Ectodermal cell (in vitro differentiated cells): ENCODE data around the gene WWOX.

ENCODE experiments used
- H3K27ac ChIP-seq: 2 replicates; pipeline ENCODE4 v1.7.0; 2013; ENCODE audit warnings: mild to moderate bottlenecking, low read depth, low read length; ENCODE audit not compliant: insufficient read depth, poor library complexity, severe bottlenecking
- H3K27me3 ChIP-seq: 2 replicates; pipeline ENCODE4 v1.7.0; 2013; ENCODE audit warnings: mild to moderate bottlenecking, low read length; ENCODE audit not compliant: insufficient read depth, control insufficient read depth, poor library complexity, severe bottlenecking
- H3K36me3 ChIP-seq: one replicate; pipeline ENCODE4 v1.7.0; 2013; ENCODE audit warnings: low read length; ENCODE audit not compliant: control insufficient read depth, insufficient read depth
- H3K4me1 ChIP-seq: one replicate; pipeline ENCODE4 v1.7.0; 2013; ENCODE audit warnings: low read length; ENCODE audit not compliant: control insufficient read depth, insufficient read depth
- H3K4me3 ChIP-seq: 2 replicates; pipeline ENCODE4 v1.7.0; 2013; ENCODE audit warnings: low read depth, low read length, control low read depth; ENCODE audit not compliant: insufficient read depth
- H3K9me3 ChIP-seq: 2 replicates; pipeline ENCODE4 v1.7.0; 2013; ENCODE audit warnings: mild to moderate bottlenecking, low read length, moderate library complexity; ENCODE audit not compliant: control insufficient read depth
- WGBS, 2 experiments: methylation state at CpG; one replicate each; pipeline ENCODE4 v1.1.7; 2013; ENCODE audit warnings: missing lambda C conversion rate in 2 of 2; 5-methylcytosine and 5-hydroxymethylcytosine counted together

Gene WWOX

GRCh38 chr16:78377312-78377711 is 277.9 kb downstream of the WWOX start:
- Histone ChIP-seq H3K27me3 (no peaks in the 10 kb centered on the region), H3K36me3 (no peaks in the 10 kb centered on the region)
- WGBS, 2 experiments = 87 to 97% methylated on average over 3 to 4 of the region's 4 CpGs

GRCh38 chr16:78381060-78381459 is 281.6 kb downstream of the WWOX start:
- Histone ChIP-seq H3K4me1 (peaks cover 7% of the 10 kb centered on the region), H3K4me3 (no peak overlapping the region), H3K9me3 (no peaks in the 10 kb centered on the region), H3K36me3 (no peaks in the 10 kb centered on the region), H3K27me3 (no peaks in the 10 kb centered on the region), H3K27ac (no peak overlapping the region)
- 100% methylated on average over 1 of the region's 1 CpG; no CpG with 5 or more reads in 1 of the 2 experiments for WGBS, 2 experiments

More at GRCh38 chr16:78377312-78377711, 277.9 kb downstream of the WWOX start:
- Histone ChIP-seq H3K9me3 (no peaks in the 10 kb centered on the region), H3K4me3 (no peak overlapping the region), H3K4me1 (peaks cover 11% of the 10 kb centered on the region), H3K27ac (no peak overlapping the region)

- Histone ChIP-seq H3K27ac (no peak overlapping the region), H3K36me3 (no peaks in the 10 kb centered on the region), H3K4me1 (no peaks in the 10 kb centered on the region), H3K27me3 (no peaks in the 10 kb centered on the region), H3K9me3 (no peaks in the 10 kb centered on the region), H3K4me3 (no peak overlapping the region)
- WGBS, 2 experiments = 71 to 75% methylated on average over 2 of the region's 2 CpGs
Observed at GRCh38 chr16:78383118-78383517, 283.7 kb downstream of the WWOX start.

- no peak overlapping the region for H3K27ac ChIP-seq
- WGBS, 2 experiments = 87 to 88% methylated on average over 5 to 7 of the region's 7 CpGs
- no peaks in the 10 kb centered on the region for H3K4me1 ChIP-seq
- no peaks in the 10 kb centered on the region for H3K9me3 ChIP-seq
- H3K36me3 ChIP-seq = no peaks in the 10 kb centered on the region
- no peak overlapping the region for H3K4me3 ChIP-seq
- H3K27me3 ChIP-seq = no peaks in the 10 kb centered on the region
Observed at GRCh38 chr16:78385086-78385805, 285.8 kb downstream of the WWOX start.

GRCh38 chr16:78386557-78387324 is 287.3 kb downstream of the WWOX start:
- Histone ChIP-seq H3K9me3 (no peaks in the 10 kb centered on the region), H3K27me3 (no peaks in the 10 kb centered on the region), H3K4me3 (no peak overlapping the region), H3K36me3 (no peaks in the 10 kb centered on the region), H3K27ac (no peak overlapping the region), H3K4me1 (no peaks in the 10 kb centered on the region)
- 91 to 94% methylated on average over 14 to 15 of the region's 15 CpGs for WGBS, 2 experiments

- peaks cover 7% of the 10 kb centered on the region for H3K9me3 ChIP-seq
- peaks cover 2% of the 10 kb centered on the region for H3K36me3 ChIP-seq
- H3K27ac ChIP-seq = no peak overlapping the region
- H3K4me3 ChIP-seq = no peak overlapping the region
- no peaks in the 10 kb centered on the region for H3K27me3 ChIP-seq
- H3K4me1 ChIP-seq = no peaks in the 10 kb centered on the region
- 90 to 91% methylated on average over 8 of the region's 8 CpGs for WGBS, 2 experiments
Observed at GRCh38 chr16:78389009-78389498, 289.6 kb downstream of the WWOX start.

GRCh38 chr16:78390092-78390491 is 290.6 kb downstream of the WWOX start:
- no peak overlapping the region for H3K27ac ChIP-seq
- H3K36me3 ChIP-seq = peaks cover 2% of the 10 kb centered on the region
- H3K4me1 ChIP-seq = no peaks in the 10 kb centered on the region
- H3K27me3 ChIP-seq = no peaks in the 10 kb centered on the region
- no peak overlapping the region for H3K4me3 ChIP-seq
- 93 to 94% methylated on average over 4 of the region's 4 CpGs for WGBS, 2 experiments
- peaks cover 7% of the 10 kb centered on the region for H3K9me3 ChIP-seq

- WGBS, 2 experiments = 97% methylated on average over 7 of the region's 7 CpGs
- no peak overlapping the region for H3K4me3 ChIP-seq
- no peaks in the 10 kb centered on the region for H3K27me3 ChIP-seq
- no peak overlapping the region for H3K27ac ChIP-seq
- no peaks in the 10 kb centered on the region for H3K4me1 ChIP-seq
- peaks cover 2% of the 10 kb centered on the region for H3K36me3 ChIP-seq
- H3K9me3 ChIP-seq = peaks cover 7% of the 10 kb centered on the region
Observed at GRCh38 chr16:78390508-78391324, 291.3 kb downstream of the WWOX start.

GRCh38 chr16:78392585-78393195 is 293.2 kb downstream of the WWOX start:
- Histone ChIP-seq H3K9me3 (peaks cover 7% of the 10 kb centered on the region), H3K27me3 (no peaks in the 10 kb centered on the region), H3K36me3 (peaks cover 2% of the 10 kb centered on the region), H3K4me1 (no peaks in the 10 kb centered on the region), H3K4me3 (no peak overlapping the region), H3K27ac (no peak overlapping the region)
- 92 to 97% methylated on average over 9 of the region's 9 CpGs for WGBS, 2 experiments
